GM18873 (cell line): ENCODE measurements around the gene ITIH4.

Experiments used
- ATAC-seq: cut with Tn5 transposase; IDR thresholded peaks from one replicate; pipeline ENCODE4 v1.9.1; 2021; ENCODE audit warnings: mild to moderate bottlenecking, moderate library complexity, moderate number of reproducible peaks; ENCODE audit not compliant: unreplicated experiment, low FRiP score

ITIH4 gene

DNA sequence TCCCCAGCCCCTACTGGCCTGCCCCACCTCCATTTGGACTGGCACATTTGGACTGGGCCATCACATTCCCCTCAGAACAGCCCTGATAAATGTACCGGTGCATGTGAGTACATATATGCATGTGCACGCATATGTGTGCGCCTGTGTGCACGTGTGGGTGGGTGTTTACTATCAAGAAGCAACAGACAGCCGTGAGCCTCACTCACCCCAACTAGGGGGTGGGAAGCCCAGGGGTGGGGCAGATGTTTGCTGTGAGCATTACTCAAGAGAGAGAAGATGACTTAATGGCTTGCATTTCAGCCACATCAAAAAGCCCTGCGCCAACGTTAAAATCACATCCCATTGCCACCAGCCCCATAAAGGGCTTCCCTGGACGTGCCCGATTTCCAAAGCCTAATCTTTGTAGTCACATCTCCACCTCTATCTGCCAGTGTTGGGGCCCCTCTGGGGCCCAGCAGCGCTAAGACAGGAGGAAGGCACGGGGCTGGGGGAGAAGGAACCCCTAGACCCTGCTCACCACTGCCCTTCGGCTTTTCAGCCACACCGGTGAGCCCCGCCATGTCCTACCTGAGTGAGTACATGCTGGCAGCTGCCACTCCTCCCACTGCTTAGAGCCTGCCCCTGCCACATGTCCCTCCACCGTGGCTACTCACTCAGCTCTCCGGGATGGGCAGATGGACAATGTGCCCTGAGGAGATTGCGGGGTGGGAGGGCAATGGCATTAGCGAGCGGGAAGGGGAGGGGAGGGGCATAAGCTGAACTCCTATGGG is 25.0 kb downstream of the ITIH4 start:
- no peak for ATAC-seq

- ATAC-seq: no peak
Observed at GRCh38 chr3:52801839-52802238, 28.6 kb downstream of the ITIH4 start.

DNA sequence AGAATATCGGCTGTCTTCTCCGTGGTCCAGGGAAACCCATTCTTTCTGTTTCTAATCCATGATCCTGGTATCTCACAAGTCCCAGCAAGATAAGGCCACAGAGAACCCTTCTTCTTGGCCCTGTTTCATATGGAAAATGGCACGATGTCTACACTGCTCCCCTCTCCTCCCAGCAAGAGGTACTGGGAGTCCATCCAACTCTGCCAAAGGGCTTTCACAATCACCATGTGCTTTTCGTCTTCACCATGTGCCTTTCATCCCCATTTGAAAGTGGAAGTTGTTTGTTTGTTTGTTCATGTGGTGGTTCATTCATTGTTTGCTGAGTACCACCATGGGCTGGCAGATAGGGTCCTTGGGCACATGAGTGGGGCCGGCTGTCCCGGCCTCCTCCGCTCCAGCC is 30.4 kb downstream of the ITIH4 start:
- ATAC-seq: no peak

- ATAC-seq: no peak
Observed at GRCh38 chr3:52798978-52799476, 31.4 kb downstream of the ITIH4 start.

DNA sequence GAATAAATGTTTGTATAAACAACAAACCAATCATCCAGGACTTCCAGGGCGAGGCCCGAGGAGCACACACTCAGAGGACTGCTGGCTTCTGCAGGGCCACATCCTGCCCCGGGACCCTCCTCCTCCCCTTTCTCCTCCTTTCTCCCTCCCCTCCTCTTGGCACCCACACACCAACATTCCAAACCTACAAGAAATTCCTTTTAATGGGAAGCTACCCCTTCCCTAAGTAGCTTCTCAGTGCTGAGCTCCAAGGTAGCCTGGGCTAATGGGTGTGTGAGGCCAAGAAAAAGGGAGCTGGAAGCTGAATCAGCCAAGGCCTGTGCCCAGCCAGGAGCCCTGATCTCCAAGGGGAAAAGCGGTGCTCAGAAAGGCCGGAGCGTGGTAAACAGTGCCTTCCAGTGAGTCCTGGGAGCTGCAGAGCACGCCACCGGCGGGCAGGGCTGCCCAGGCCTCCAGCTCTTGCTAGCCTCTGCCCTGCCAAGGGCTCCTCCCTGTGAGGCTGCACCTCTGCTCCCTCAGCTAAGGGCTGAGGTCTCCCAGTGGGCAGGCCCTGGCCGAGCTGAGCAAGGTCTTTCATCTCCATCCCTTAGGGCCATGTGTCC is 32.0 kb downstream of the ITIH4 start:
- ATAC-seq: no peak

GRCh38 chr3:52796411-52796810 is 34.1 kb downstream of the ITIH4 start:
- ATAC-seq: no peak

- ATAC-seq: no peak
Observed at GRCh38 chr3:52795298-52795900, 35.1 kb downstream of the ITIH4 start.

GRCh38 chr3:52794612-52795099 is 35.8 kb downstream of the ITIH4 start, which contains the start of gene ITIH3:
ITIH3 (plus strand) TSS chr3:52794796; CDS start chr3:52794804, 8 bp downstream.
- ATAC-seq: no peak

DNA sequence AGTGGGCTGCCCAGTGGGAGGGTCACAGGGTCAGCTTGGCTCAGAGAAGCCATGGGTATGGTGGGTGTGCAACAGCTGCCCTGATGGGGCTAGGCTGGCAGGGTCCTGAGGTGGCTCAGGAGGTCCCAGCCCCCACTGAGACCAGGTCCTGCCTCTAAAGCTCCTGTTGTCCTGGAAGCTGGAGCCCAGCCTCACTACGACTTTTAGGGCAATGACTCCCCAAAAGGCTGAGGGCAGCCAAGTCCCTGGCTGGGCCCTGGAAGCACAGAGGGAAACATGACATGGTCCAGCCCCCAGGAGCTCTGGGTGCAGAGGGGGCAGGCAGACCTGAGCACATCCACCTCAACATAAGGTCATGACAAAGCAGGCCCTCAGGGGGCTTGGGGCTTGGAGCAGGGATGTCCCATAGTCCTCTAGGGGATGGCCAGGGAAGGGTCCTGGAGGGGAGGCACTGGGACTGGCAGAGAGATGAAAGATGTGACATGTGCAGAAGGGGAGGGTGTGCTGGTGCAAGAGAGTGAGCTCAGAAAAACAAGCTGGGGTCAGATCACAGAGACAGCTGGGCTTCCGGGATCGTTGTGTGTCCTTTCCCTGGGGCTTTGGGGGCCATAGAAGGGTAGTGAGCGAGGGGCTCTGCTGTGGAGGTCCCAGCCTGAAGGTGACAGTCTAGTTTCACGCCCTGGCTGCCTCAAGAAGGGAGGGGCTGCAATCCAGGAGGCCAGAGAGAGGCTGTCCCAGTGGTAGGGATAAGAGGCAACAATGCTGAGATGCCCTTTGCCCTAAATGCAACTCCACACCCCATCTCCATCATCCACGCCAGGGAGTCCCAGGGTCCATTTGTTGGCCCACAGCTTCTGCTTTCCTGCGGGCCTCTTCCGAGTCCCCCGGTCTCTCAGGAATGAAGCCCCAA is 36.5 kb downstream of the ITIH4 start:
- no peak for ATAC-seq

- no peak for ATAC-seq
Observed at GRCh38 chr3:52792961-52793695, 37.3 kb downstream of the ITIH4 start.

DNA sequence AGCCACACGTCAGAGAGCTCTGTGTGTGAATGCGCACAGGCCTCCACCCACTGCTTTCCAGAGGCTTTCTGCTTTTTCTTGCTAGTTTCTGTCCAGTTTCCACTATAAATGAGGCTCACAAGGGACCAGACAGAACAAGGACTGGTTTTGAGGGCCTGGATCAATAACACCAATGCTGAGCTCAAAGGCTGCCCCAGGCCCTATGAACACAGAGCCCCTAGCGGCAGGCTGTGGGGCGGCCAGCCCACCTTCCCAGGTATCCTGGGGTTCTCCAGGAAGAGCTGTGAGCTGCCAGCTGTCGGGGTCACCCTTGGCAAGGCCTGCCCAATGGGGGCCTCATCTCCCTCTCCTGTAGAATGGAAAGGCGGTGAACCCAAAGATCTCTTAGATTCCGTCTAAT is 38.1 kb downstream of the ITIH4 start:
- ATAC-seq: no peak

DNA sequence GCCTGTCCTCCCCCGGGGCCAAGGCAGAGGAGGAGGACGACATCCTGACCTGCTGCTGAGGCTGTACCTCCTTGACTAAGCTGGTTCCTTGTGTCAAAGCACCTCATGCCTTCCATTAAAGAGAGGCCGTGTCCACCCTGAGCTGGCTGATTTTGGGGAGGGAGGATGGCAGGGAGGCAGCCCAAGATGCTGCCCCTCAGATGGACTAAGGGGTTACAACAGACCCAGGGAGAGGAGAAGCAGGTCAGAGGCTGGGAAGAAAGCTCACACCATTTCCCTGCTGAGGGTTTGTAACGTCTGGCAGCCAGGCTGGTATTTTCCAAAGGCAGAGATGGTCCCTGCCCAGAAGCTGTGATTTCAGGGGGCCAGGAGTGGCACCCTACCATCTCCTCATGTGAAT is 38.5 kb downstream of the ITIH4 start:
- ATAC-seq: no peak

- ATAC-seq: no peak
Observed at GRCh38 chr3:52791366-52791765, 39.1 kb downstream of the ITIH4 start.

DNA sequence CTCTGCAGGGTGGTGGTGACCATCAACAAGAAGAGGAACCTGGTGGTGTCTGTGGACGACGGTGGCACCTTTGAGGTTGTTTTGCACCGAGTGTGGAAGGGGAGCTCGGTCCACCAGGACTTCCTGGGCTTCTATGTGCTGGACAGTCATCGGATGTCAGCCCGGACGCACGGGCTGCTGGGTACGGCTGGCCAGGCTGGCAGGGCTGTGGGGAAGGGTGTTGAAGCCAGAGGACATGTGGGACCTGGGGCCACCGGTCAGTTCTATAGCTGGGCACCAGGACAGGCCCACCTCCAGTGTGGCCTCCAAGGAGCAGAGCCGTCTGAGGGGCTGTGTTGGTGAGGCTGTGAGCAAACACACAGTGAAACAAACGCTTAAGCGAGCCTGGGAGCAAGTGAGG is 39.7 kb downstream of the ITIH4 start:
- ATAC-seq: no peak

- ATAC-seq: no peak
Observed at GRCh38 chr3:52790337-52790736, 40.1 kb downstream of the ITIH4 start.

DNA sequence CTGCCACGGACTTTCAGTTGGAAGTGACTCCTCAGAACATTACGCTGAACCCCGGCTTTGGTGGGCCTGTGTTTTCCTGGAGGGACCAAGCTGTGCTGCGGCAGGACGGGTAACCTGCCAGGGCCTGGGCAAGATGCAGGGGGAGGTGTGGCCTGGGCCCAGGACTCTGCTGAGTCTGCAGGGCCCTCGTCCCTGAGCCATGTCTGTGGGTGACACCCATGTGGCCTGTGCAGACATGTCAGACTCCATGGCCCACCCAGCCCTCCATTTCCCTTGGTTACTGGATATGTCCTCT is 40.8 kb downstream of the ITIH4 start:
- ATAC-seq: no peak

GRCh38 chr3:52788890-52789745 is 41.4 kb downstream of the ITIH4 start:
- no peak for ATAC-seq

DNA sequence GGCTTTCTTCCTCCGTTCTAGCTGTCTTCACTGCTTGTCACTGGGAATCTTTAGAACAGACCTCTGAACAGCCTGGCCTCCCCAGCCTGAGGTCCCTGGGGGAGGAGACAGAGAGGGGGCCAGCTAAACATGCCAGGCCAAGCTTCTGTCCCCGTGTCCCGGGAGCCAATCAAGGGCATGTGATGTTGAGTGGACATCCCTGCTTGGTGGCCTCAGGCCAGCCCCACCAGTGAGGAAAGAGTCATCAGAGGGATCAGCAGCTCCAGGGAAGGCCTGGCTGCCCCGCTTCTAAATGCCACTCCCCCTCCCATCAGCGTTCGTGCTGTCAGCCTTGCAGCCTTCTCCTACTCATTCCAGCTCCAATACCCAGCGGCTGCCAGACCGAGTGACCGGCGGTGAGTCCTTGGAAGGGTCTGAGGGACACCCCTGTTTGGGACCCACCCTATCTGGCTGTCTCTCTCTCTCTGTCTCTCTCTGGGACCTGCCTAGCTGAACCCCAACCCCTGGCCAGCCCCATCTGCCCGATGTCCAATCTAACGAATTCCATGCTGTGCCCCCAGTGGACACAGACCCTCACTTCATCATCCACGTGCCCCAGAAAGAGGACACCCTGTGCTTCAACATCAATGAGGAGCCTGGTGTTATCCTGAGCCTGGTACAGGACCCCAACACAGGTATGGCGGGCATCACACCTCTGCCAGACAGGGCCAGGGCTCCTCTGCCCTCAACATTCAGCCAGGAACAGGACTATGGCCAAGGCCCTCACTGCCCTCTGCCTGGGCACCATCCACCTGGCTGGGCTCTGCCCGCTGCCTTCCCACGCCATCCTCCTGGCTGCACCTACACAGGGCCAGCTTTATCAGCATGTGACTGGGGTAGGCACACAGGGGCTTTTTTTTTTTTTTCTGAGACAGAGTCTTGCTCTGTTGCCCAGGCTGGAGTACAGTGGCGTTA is 42.5 kb downstream of the ITIH4 start:
- no peak for ATAC-seq
